GM18508 (cell line): ENCODE data around the gene FAM181A.

ENCODE experiments used
- ATAC-seq: cut with Tn5 transposase; IDR thresholded peaks from one replicate; pipeline ENCODE4 v1.9.1; 2021; ENCODE audit warnings: moderate number of reproducible peaks; ENCODE audit not compliant: insufficient read depth, unreplicated experiment

The FAM181A gene

DNA sequence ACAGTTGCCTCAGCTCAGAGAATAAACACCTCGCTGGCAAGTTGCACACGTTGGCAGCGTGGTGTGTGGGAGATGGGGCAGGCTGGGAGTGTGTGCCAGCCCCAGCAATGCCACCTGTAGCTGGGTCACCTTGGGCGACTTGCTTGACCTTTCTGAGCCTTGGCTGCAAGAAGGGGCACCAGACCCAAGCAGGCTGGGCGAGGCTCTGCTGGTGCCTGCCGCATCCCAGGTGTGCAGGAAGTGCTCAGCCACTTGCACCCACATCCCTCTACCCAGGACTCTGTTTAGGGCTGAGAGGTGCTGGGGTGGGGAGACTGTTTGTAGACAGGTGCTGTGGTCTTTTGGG lies 629 bp downstream of the FAM181A start:
- no peak for ATAC-seq

DNA sequence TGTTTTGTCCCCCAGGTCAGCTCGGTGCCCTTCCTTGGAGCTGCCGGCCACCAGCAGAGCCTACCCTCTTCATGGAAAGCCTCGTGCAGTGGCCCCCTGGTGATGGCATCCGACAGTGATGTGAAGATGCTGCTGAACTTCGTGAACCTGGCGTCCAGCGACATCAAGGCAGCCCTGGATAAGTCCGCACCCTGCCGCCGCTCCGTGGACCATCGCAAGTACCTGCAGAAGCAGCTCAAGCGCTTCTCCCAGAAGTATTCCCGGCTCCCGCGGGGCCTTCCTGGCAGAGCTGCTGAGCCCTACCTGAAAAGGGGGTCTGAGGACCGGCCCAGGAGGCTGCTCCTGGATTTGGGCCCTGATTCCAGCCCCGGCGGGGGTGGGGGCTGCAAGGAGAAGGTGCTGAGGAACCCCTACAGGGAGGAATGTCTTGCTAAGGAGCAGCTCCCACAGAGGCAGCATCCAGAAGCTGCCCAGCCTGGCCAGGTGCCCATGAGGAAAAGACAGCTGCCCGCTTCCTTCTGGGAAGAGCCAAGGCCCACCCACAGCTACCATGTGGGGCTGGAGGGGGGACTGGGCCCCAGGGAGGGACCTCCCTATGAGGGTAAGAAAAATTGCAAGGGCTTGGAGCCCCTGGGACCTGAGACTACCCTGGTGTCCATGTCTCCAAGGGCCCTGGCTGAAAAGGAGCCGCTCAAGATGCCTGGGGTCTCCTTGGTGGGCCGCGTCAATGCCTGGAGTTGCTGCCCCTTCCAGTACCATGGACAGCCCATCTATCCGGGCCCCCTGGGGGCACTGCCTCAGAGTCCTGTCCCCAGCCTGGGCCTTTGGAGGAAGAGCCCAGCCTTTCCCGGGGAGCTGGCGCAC lies 1.3 kb downstream of the FAM181A start:
- ATAC-seq: no peak

DNA sequence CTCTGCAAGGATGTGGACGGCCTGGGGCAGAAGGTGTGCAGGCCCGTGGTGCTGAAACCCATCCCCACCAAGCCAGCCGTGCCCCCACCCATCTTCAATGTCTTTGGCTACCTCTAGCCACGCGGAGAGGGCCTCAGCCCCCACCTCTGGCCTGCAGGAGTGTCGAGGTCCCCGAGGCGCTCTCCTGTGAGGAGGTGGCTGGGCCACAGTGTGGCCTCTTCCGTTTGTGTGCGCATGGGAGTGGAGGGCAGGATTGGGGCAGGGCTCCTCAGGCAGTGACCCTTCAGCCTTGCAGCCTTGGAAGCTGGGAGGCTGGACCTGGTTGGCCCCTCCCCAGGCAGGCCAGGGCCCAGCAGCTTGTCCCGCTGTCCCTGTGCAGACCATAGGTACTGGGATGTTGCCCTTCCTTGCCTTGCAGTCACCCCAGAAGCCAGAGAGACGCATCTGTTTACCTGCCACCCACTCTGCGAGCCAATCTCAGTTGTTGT lies 1.9 kb downstream of the FAM181A start:
- ATAC-seq: no peak

DNA sequence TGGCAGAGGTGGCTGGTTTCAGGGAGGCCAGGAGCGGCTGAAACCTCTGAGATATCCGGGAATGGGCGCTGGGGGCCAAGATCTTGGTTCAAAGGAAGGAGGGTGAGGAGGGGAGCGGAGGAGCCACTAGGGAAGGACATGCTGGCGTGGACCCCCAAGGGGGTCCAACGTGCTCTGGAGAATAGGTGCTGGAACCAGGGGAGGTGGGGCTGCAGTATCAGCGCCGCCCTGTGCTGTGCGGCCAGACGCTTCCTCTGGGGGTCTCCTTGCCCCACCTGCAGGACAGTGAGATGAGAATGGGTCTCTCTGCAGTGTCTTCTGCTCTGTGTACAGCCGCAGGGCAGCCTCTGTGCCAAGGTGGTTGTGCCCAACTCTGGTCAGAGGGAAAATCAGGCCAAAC lies 2.5 kb downstream of the FAM181A start:
- no peak for ATAC-seq

DNA sequence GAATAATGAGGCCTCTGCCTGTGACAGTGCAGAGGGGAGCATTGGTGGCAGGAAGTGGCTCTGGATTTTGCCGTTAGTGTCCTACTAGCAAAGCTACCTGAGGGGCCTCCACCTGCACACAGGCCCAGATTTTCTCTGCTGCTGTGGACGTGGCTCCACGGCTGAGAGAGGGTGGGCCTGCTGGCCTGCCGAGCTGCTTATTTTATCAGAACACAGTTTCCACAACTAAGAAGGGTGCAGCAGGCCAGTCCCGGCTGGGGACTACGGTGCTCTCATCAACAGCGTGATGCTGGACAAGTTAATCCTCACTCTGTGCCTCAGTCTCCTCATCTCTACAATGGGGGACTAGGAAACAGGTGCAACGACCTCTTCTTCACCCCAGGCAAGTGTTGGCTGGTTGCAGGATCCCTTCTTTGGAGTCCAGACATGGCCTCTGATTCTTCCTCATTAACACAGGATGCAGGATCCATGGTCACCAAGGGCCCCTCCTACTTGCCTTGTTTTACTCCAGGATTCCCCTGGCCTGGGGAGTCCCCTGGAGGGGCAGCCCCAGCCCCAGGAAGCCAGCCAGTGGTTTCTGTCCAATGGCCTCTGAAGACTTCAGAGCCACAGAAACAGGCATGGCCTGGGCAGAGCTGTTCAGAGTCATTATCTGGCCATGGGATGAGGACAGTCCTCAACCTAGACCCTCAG lies 3.3 kb downstream of the FAM181A start:
- ATAC-seq: no peak

DNA sequence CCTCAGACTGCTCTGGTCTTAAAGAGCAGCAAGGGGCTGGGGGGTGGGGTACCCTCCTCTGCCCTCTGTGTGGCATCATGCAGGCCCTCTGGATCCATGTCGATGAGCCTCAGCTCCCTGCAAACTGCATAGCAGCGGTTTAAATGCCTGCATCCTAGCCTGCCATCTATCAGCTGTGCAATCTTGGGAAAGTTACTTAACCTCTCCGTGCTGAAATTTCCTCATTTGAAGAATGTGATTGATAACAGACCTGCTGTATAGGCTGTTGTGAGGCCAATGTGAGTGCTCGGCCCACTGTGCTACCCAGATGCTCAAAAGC lies 3.8 kb downstream of the FAM181A start:
- no peak for ATAC-seq

DNA sequence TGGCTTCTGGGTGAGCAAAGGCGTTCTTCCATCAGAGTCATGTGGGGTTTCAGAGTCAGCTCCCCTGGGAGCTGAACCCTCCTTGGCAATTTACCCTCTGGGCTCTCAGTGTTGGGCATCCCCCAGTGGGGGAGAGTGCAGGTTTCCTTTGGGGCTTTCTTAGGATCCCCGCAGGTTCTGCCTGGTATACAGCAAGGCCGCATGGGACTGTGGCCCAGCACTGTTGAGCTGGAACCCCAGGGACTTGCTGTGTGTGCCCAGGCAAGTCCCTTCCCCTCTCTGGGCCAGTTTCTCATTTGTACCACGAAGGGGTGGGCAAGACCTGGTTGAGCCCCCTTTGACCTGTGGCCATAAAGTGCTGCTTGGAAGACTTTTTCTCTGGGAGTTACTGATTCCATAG lies 5.5 kb downstream of the FAM181A start:
- ATAC-seq: no peak

DNA sequence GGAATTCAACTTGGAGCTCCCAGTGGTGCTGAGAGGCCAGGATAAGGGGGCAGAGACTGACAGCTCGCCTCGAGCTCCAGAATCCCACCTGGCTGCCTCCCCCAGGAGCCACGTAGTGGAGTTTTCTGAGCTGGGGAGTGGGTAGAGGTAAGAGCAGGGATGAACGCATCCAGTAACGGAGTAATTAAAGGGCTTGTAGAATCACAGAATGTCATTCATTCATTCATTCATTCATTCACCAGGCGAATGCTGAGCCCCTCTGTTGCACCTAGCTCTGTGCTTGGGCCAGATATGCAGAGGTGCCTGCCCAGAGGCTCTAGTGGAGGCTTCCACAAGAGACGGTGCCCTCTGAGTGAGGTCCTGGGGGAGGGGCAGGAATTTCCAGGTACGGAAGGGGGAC lies 8.1 kb downstream of the FAM181A start:
- no peak for ATAC-seq

DNA sequence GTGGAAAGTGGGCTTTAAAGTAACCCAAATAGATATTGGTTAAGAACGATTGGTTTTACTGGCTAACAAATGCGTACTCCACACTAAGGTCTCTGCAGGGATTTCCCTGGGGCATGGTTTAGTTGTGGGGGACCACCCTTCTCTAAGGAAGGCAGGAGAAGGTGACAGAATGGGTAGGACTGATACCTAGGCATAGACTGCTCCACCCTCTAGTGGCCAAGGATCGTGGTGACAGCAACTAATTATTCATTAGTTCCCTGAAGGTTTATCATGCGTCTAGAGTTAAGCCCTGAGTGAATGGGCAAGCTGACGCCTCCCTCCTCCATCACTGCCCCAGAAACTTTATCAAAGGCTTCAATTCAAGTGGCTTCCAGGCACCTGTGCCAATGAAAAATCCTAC lies 9.1 kb downstream of the FAM181A start:
- no peak for ATAC-seq

DNA sequence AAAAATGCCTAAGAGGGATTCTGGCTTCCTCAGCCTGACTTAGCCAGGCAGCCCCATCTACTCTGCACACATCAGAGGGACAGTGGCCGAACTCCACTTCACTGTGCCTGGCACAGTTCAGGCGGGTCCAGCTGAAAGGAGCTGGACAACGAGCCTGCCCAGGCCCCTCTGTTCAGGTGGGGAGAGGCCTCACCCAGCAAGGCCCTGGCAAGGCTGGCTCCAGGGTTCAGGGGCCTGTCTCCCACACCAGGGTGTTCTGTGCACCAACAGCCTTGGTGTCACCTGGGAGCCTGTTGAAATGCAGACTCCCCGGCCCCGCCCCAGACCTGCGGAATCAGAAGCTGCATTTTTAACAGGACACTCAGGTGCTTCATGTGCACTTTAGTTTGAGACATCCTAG lies 9.8 kb downstream of the FAM181A start:
- ATAC-seq: no peak

DNA sequence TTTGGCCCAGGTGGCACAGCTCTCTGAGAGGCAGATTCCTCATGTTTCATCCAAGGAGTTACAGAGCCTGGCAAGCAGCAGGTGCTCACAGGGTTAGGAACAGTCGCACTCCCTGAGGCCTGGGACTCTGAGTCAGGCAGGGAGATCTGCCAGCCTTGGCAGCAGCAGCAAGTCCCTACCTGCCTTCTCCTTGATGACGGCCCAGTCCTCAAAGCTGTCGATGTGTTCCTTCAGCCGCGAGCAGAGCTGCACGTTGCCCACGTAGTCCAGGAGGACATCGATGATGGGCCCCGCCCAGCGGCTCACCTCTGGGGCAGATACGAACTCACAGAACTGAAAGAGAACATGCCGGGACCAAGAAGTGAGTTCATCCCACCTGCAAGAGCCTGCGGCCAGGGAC lies 10.4 kb downstream of the FAM181A start:
- no peak for ATAC-seq

DNA sequence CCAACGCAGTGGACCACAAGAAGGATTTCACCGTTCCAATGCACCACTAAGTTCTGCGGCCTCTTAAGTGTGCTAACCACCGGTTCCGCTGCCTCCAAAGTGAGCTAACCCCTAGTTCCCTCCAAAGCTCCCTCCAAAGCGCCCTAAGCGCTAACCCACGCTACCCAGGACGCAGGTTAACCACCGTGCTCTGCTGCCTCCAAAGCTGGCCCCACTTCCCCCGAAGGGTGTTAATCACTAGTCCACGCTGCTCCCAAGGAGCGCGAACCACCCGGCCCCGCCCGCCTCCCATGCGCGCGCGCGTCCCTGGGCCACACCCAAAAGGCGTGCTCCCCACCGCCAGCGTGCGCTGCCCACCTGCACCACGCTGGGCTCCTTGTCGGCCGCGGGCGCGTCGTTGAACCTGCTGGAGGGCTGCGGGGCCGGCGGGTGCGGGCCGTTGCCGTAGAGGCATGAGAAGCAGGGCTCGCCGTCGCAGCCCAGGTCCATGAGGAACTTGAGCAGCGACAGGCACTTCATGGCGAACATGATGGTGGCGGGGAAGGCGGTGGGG lies 11.7 kb downstream of the FAM181A start:
- ATAC-seq: no peak

DNA sequence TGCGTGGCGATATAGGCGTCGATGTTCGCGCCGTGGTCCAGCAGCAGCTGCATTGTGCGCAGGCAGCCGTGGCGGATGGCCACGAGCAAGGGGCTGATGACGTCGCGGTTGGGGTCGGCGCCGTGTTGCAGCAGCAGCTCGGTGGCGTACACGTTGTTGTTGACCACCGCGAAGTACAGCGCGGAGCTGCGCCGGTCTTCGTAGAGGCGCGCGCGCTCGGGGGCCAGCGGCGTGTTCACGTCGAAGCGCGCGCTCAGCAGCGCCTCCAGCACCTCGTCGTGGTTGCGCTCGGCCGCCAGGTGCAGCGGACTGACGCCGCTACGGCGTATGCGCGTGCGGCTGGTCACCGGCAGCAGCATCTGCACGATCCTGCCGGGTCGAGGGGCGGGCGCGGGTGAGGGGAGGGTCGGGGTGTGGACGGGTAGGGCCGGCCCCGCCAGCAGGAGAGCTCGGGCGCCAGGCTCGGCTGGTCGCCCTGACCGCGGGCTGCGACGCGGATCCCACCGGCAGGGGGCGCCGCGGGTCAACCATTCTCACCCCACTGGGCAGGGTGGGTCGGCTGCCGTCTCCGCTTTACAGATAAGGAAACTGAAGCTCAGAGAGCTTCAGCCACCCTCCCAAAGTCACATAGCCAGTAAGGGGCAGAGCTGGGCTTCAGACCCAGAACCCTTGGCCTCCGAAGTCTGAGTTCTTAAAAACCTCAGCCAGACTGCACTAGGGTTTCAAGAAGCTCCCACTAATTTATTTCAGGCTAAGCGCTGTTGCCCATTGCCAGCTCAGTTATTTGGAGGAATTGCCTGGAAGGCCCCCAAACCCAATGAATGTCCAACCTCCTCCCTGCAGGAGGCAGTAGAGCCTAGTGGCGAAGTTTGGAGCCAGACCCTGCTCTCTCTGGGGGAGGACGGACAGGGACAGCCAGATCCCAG lies 12.4 kb downstream of the FAM181A start:
- ATAC-seq: no peak

DNA sequence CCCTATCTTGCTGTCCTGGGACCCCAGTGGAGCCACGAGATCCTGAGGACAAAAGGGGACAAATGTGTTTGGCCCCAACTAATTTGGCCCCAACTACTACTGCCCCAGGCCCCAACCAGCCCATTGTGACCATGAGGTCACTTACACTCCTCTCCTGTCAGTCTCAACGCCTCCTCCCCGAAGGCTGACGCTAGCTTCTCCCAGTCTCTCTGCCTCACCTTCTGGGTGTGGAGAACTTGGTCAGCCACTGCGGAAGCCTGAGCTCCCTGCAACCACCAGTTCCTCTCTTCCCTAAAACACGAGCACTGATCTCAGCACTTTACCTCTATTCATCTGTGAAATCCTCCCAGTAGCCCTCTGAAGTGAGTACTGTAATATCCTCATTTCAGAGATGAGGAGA lies 13.3 kb downstream of the FAM181A start:
- ATAC-seq: no peak

DNA sequence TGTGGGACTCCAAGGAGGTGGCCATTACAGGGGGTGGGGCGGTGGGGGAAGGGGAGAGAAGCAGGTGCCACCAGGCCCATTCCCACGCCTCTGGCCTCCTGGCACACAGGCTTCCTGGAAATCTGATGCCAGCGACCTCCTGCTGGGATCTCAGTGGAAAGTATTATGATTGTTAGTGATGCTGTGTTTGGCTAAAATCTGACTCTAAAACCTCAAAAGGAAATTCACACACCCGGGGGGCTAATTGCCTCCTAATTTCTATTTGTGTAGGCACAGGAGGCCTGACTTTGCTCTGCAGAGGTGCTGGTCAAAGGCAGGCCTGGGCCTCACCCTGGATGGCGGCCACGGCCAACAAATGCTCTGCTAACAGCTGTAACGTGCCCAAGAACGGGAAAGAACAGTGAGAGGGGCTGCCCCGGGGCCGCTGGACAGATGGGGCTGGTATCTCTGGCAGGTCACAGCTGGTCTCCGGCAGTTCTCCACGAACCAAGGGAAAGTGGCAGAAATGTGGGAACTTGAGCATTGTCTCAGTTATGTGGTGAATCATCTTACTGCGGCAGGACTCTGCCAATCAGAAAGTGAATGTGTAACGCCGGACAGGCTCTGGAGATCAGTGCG lies 14.3 kb downstream of the FAM181A start:
- ATAC-seq: no peak

DNA sequence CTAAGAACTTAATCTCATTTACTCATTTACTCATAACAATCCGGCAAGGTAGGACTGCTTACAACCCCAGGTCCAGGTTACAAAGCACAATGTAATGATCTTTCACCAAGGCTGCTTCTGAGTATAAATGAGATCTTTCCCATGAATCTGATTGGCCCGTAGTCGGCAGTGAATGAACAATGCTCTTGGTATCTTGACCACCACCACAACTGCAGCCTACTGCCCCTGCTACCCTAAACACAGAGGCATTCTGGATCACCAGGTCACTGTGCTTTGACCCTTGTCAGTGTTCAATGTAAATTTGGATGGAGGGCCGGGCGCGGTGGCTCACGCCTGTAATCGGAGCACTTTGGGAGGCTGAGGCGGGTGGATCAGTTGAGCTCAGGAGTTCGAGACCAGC lies 15.9 kb downstream of the FAM181A start:
- ATAC-seq: no peak

DNA sequence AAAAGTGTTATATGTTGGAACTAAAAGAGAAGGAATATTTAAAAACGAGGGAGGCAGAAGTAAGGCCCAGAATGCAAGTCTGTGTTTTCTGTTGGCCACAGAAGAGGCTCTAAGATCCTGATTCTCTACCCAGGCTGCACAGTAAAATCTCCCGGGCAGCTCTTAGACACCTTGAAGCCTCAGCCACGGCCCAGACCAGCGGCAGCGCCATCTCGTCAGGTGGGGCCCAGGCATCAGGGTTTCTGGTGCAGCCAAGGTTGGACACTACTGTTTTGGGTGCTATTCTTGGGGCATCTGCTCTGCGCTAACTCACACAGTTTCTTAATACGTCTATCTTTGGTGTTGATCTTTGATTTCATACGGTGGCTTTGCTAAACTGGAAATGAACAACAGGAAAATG lies 16.8 kb downstream of the FAM181A start:
- ATAC-seq: no peak

DNA sequence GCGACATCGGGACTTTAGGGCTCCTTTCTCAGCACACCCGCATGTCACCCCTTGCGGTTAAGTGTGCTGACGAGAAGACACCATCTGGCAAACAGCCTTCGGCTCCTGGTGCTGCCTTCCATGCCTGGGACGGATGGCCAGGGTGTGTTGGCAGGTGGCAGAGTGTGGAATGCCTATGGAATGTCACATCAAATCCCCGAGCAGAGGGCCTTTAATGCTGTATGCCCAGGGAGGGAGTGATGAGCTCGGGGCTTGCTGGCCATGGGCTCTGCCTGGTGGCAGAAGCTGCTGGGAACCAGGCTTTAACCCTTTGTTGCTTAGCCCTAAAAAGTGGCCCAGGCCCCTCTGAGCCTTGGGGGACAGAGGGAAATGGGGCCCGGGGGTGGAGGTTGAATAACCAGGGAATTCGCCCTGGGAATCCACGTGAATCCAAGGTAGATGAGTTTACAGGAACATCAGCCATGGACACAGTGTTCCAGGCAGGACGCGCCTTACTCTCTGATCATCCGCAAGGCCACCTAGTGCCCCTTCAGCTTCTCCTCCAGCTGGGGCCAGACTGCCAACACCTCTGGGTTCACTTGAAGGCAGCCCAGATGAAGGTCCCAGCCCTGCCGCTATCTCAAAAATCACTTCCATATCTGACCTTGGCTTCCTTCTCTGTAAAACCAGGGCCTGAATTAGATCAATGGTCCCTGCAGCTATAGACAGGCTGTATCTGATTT lies 17.4 kb downstream of the FAM181A start:
- no peak for ATAC-seq

DNA sequence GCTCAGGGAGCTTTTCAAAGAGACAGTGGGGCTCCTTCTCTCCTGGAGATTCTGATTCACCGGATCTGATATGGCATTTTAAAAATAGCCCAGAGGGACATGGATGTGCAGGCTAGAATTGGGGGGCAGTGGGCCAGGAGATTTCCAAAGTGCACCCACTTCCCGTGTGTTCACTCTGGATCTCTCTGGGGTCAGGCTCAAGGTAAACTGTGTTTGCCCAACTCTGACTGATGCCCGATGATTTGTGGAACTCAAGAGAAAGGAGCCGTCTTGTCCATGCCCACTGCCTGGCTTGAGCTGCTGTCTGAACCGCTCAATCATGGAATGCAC lies 17.9 kb downstream of the FAM181A start:
- no peak for ATAC-seq

DNA sequence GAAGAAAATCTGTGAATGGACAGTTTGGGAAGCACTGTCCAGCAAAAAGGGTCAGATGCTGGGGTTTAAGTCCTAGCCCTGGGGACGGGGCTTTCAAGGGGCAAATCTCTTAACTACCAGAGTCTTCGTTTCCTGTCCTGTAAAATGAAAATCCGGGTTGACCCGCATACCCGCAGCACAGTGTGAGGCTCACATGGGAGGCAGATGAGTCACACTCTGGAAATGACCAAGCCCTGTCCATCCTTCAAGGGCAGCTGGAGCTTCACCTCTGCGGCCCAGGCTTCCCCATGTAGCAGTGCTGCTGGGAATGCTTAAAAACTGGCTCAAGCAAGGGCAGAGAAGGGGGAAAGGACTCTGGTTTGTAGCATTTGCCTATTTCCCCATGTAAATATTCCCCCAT lies 19.0 kb downstream of the FAM181A start:
- no peak for ATAC-seq
